Activated T-cell treated with anti-CD3 and anti-CD28 coated beads, Interleukin-2, amount 50 U/mL, for 24 hours (primary cell): ENCODE data around the gene PTX3.

Source experiments
- DNase-seq: peaks from one replicate; pipeline ENCODE4 v3.0.0-alpha.2; 2020
- H3K27ac Mint-ChIP-seq: 2 replicates; pipeline ENCODE4 v1.8.0; 2020; ENCODE audit warnings: mild to moderate bottlenecking, mixed read lengths
- H3K27me3 Mint-ChIP-seq: 2 replicates; pipeline ENCODE4 v1.8.0; 2020; ENCODE audit warnings: mixed read lengths
- H3K36me3 Mint-ChIP-seq: 2 replicates; pipeline ENCODE4 v1.8.0; 2020; ENCODE audit warnings: low read depth, mixed read lengths
- H3K4me1 Mint-ChIP-seq: 2 replicates; pipeline ENCODE4 v1.8.0; 2020; ENCODE audit warnings: low read depth, mixed read lengths
- H3K4me3 Mint-ChIP-seq: 2 replicates; pipeline ENCODE4 v1.8.0; 2020; ENCODE audit warnings: mild to moderate bottlenecking, moderate library complexity, mixed read lengths
- H3K9me3 Mint-ChIP-seq: 2 replicates; pipeline ENCODE4 v1.8.0; 2020; ENCODE audit warnings: mixed read lengths

Gene PTX3

GRCh38 chr3:157410945-157411344 is 25.7 kb upstream of the PTX3 start:
- no peaks in the 10 kb centered on the region for H3K9me3 Mint-ChIP-seq
- H3K27ac Mint-ChIP-seq = no peak overlapping the region
- DNase-seq = no peak
- no peaks in the 10 kb centered on the region for H3K36me3 Mint-ChIP-seq
- no peaks in the 10 kb centered on the region for H3K4me1 Mint-ChIP-seq
- no peak overlapping the region for H3K4me3 Mint-ChIP-seq
- no peaks in the 10 kb centered on the region for H3K27me3 Mint-ChIP-seq

- Mint-ChIP-seq H3K27me3 (no peaks in the 10 kb centered on the region), H3K27ac (no peak overlapping the region), H3K4me1 (no peaks in the 10 kb centered on the region), H3K36me3 (no peaks in the 10 kb centered on the region), H3K4me3 (no peak overlapping the region), H3K9me3 (no peaks in the 10 kb centered on the region)
- DNase-seq = no peak
Observed at GRCh38 chr3:157412323-157412855, 24.3 kb upstream of the PTX3 start.

GRCh38 chr3:157414861-157415260 is 21.8 kb upstream of the PTX3 start:
- H3K27ac Mint-ChIP-seq = no peak overlapping the region
- H3K4me3 Mint-ChIP-seq = no peak overlapping the region
- no peaks in the 10 kb centered on the region for H3K4me1 Mint-ChIP-seq
- no peaks in the 10 kb centered on the region for H3K36me3 Mint-ChIP-seq
- no peaks in the 10 kb centered on the region for H3K9me3 Mint-ChIP-seq
- H3K27me3 Mint-ChIP-seq = no peaks in the 10 kb centered on the region
- no peak for DNase-seq

- Mint-ChIP-seq H3K36me3 (no peaks in the 10 kb centered on the region), H3K27ac (no peak overlapping the region), H3K4me3 (no peak overlapping the region), H3K27me3 (no peaks in the 10 kb centered on the region), H3K9me3 (no peaks in the 10 kb centered on the region), H3K4me1 (no peaks in the 10 kb centered on the region)
- DNase-seq = no peak
Observed at GRCh38 chr3:157416347-157417087, 20.1 kb upstream of the PTX3 start.

GRCh38 chr3:157417247-157417646 is 19.4 kb upstream of the PTX3 start:
- H3K27ac Mint-ChIP-seq = no peak overlapping the region
- no peaks in the 10 kb centered on the region for H3K36me3 Mint-ChIP-seq
- H3K9me3 Mint-ChIP-seq = no peaks in the 10 kb centered on the region
- H3K4me3 Mint-ChIP-seq = no peak overlapping the region
- no peaks in the 10 kb centered on the region for H3K4me1 Mint-ChIP-seq
- no peak for DNase-seq
- H3K27me3 Mint-ChIP-seq = no peaks in the 10 kb centered on the region

GRCh38 chr3:157418104-157418503 is 18.5 kb upstream of the PTX3 start:
- Mint-ChIP-seq H3K4me3 (no peak overlapping the region), H3K27me3 (no peaks in the 10 kb centered on the region), H3K4me1 (no peaks in the 10 kb centered on the region), H3K36me3 (no peaks in the 10 kb centered on the region), H3K27ac (no peak overlapping the region), H3K9me3 (no peaks in the 10 kb centered on the region)
- DNase-seq = no peak

- H3K9me3 Mint-ChIP-seq = no peaks in the 10 kb centered on the region
Observed at GRCh38 chr3:157420606-157421130, 16.0 kb upstream of the PTX3 start.

GRCh38 chr3:157423337-157423736 is 13.3 kb upstream of the PTX3 start:
- Mint-ChIP-seq H3K9me3 (no peaks in the 10 kb centered on the region), H3K4me1 (no peaks in the 10 kb centered on the region), H3K27ac (no peak overlapping the region), H3K36me3 (no peaks in the 10 kb centered on the region), H3K4me3 (no peak overlapping the region), H3K27me3 (no peaks in the 10 kb centered on the region)
- DNase-seq = no peak

More at GRCh38 chr3:157420606-157421130, 16.0 kb upstream of the PTX3 start:
- no peaks in the 10 kb centered on the region for H3K4me1 Mint-ChIP-seq
- H3K4me3 Mint-ChIP-seq = no peak overlapping the region
- no peaks in the 10 kb centered on the region for H3K27me3 Mint-ChIP-seq
- no peak overlapping the region for H3K27ac Mint-ChIP-seq
- DNase-seq = no peak
- H3K36me3 Mint-ChIP-seq = no peaks in the 10 kb centered on the region

- no peak for DNase-seq
- H3K27me3 Mint-ChIP-seq = no peaks in the 10 kb centered on the region
Observed at GRCh38 chr3:157427901-157428300, 8.7 kb upstream of the PTX3 start.

GRCh38 chr3:157428853-157429252 is 7.8 kb upstream of the PTX3 start:
- Mint-ChIP-seq H3K27ac (no peak overlapping the region), H3K36me3 (no peaks in the 10 kb centered on the region), H3K4me1 (no peaks in the 10 kb centered on the region), H3K9me3 (no peaks in the 10 kb centered on the region), H3K27me3 (peaks cover 4% of the 10 kb centered on the region), H3K4me3 (no peak overlapping the region)
- no peak for DNase-seq

More at GRCh38 chr3:157427901-157428300, 8.7 kb upstream of the PTX3 start:
- no peaks in the 10 kb centered on the region for H3K9me3 Mint-ChIP-seq
- H3K36me3 Mint-ChIP-seq = no peaks in the 10 kb centered on the region
- H3K4me3 Mint-ChIP-seq = no peak overlapping the region
- no peaks in the 10 kb centered on the region for H3K4me1 Mint-ChIP-seq
- H3K27ac Mint-ChIP-seq = no peak overlapping the region

- no peaks in the 10 kb centered on the region for H3K36me3 Mint-ChIP-seq
- no peak overlapping the region for H3K27ac Mint-ChIP-seq
- no peaks in the 10 kb centered on the region for H3K9me3 Mint-ChIP-seq
- no peak for DNase-seq
- H3K4me1 Mint-ChIP-seq = no peaks in the 10 kb centered on the region
- peaks cover 4% of the 10 kb centered on the region for H3K27me3 Mint-ChIP-seq
- no peak overlapping the region for H3K4me3 Mint-ChIP-seq
Observed at GRCh38 chr3:157429708-157430107, 6.9 kb upstream of the PTX3 start.

GRCh38 chr3:157438194-157438730 is 1.6 kb downstream of the PTX3 start:
- Mint-ChIP-seq H3K4me1 (peaks cover 14% of the 10 kb centered on the region), H3K27ac (no peak overlapping the region), H3K27me3 (peaks cover 36% of the 10 kb centered on the region), H3K9me3 (no peaks in the 10 kb centered on the region), H3K4me3 (peak overlapping the region; percentile 42), H3K36me3 (no peaks in the 10 kb centered on the region)
- no peak for DNase-seq

GRCh38 chr3:157441102-157441624 is 4.5 kb downstream of the PTX3 start:
- peaks cover 14% of the 10 kb centered on the region for H3K4me1 Mint-ChIP-seq

GRCh38 chr3:157442729-157443128 is 6.1 kb downstream of the PTX3 start:
- H3K27me3 Mint-ChIP-seq = peaks cover 19% of the 10 kb centered on the region
- no peaks in the 10 kb centered on the region for H3K36me3 Mint-ChIP-seq
- peaks cover 4% of the 10 kb centered on the region for H3K4me1 Mint-ChIP-seq
- DNase-seq = no peak
- no peaks in the 10 kb centered on the region for H3K9me3 Mint-ChIP-seq
- H3K4me3 Mint-ChIP-seq = no peak overlapping the region
- no peak overlapping the region for H3K27ac Mint-ChIP-seq

More at GRCh38 chr3:157441102-157441624, 4.5 kb downstream of the PTX3 start:
- H3K27ac Mint-ChIP-seq = no peak overlapping the region
- H3K36me3 Mint-ChIP-seq = no peaks in the 10 kb centered on the region
- no peak overlapping the region for H3K4me3 Mint-ChIP-seq
- H3K9me3 Mint-ChIP-seq = no peaks in the 10 kb centered on the region
- H3K27me3 Mint-ChIP-seq = peaks cover 32% of the 10 kb centered on the region
- no peak for DNase-seq
